DND-41 (cell line): ENCODE measurements around the gene HOOK2.

Source experiments
- ATAC-seq: fragments of 200-7000 bp; cut with Tn5 transposase; 3 replicates; pipeline ENCODE4 v1.9.1; 2021; ENCODE audit warnings: low read depth; ENCODE audit not compliant: insufficient read depth
- DNase-seq: peaks from one replicate; pipeline ENCODE4 v3.0.0-alpha.2; 2020
- H2AFZ ChIP-seq: 2 replicates; pipeline ENCODE4 v1.6.0; 2012; ENCODE audit warnings: low read depth, low read length
- H3K27ac ChIP-seq: 2 replicates; pipeline ENCODE4 v1.5.1; 2012; ENCODE audit warnings: low read length, inconsistent platforms
- H3K27me3 ChIP-seq: fragments of 200-600 bp; sonication (generic); 2 replicates; pipeline ENCODE4 v1.6.0; 2012; ENCODE audit warnings: low read length, mild to moderate bottlenecking, inconsistent platforms; ENCODE audit not compliant: insufficient read depth, poor library complexity
- H3K36me3 ChIP-seq: 2 replicates; pipeline ENCODE4 v1.5.1; 2012; ENCODE audit warnings: low read length, inconsistent platforms; ENCODE audit not compliant: insufficient read depth
- H3K4me1 ChIP-seq: 2 replicates; pipeline ENCODE4 v1.5.1; 2012; ENCODE audit warnings: mild to moderate bottlenecking, low read length; ENCODE audit not compliant: insufficient read depth
- H3K4me2 ChIP-seq: 2 replicates; pipeline ENCODE4 v1.6.0; 2012; ENCODE audit warnings: mild to moderate bottlenecking, moderate library complexity, low read length, inconsistent platforms; ENCODE audit not compliant: insufficient read depth
- H3K4me3 ChIP-seq, 2 experiments: fragments of 200-600 bp in 1 of 2; shearing (Covaris generic) in 1 of 2; 2 replicates each; pipeline ENCODE4 v1.5.1; 2012 to 2016; ENCODE audit warnings: inconsistent platforms in 2 of 2, low read length in 2 of 2, mild to moderate bottlenecking in 2 of 2, low read depth in 1 of 2, moderate library complexity in 1 of 2
- H3K79me2 ChIP-seq: 2 replicates; pipeline ENCODE4 v1.6.0; 2012; ENCODE audit warnings: low read length, inconsistent platforms; ENCODE audit not compliant: insufficient read depth
- H3K9ac ChIP-seq: 2 replicates; pipeline ENCODE4 v1.6.0; 2012; ENCODE audit warnings: low read depth, mild to moderate bottlenecking, inconsistent platforms, low read length, moderate library complexity
- H3K9me3 ChIP-seq: 2 replicates; pipeline ENCODE4 v1.5.1; 2012; ENCODE audit warnings: low read length, moderate library complexity, mild to moderate bottlenecking, inconsistent platforms; ENCODE audit not compliant: insufficient read depth, severe bottlenecking
- H4K20me1 ChIP-seq: 2 replicates; pipeline ENCODE4 v1.6.0; 2012; ENCODE audit warnings: low read length; ENCODE audit not compliant: insufficient read depth
- EZH2 ChIP-seq: IDR thresholded peaks from 3 replicates; pipeline ENCODE4 v1.6.1; 2012; ENCODE audit warnings: borderline replicate concordance, low read depth, mild to moderate bottlenecking, moderate library complexity, low read length, inconsistent platforms; ENCODE audit not compliant: severe bottlenecking
- TF ChIP-seq, protein P1 (sequence below): IDR thresholded peaks from 2 replicates; pipeline ENCODE4 v1.5.1; 2012; ENCODE audit warnings: borderline replicate concordance, low read length, moderate library complexity, mild to moderate bottlenecking; ENCODE audit not compliant: poor library complexity, severe bottlenecking; ENCODE audit errors: extremely low read depth

Gene HOOK2

DNA sequence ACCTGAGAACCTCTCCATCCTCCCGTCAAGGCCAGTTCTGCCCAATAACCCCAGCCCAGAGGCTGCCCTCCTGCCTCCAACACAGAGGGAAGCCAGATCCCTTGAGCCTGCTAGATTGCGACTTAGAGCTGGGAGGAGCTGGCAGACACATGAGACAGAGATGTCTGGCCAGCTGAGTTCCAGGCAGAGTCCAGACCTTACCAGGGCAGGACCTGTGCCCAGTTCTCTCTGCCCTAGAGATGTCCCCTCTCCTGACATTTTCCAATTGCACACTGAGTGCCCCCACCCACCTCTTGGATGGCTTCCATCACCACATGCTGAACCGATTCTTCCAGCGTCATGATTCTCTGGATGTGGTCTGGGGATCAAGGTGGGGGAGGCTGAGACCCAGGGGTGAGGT, 3.0 kb downstream of the HOOK2 start:
- no peak overlapping the region for H3K4me2 ChIP-seq

DNA sequence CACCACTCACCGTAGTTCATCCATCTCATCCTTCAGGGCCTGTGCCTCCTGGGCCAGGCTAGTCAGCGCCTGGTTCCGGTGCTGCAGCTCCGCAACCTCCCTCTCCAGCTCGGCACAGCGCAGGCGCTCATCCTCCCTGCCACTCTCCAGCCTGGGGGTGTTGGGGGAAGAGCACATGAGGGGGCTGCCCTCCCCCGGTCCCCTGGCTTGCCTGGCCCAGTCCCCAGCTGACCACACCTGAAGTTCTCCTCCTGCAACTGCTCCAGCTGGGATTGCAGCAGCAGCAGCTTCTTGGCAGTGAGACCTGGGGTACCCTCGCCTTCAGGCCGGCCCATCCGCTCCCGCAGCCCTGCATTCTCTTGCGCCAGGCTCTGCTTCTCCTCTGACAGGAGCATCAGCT, 4.4 kb downstream of the HOOK2 start:
- DNase-seq: no peak
- Histone ChIP-seq H3K27ac (no peak overlapping the region), H3K4me1 (peaks cover 14% of the 10 kb centered on the region), H3K9me3 (no peaks in the 10 kb centered on the region), H3K79me2 (no peaks in the 10 kb centered on the region), H4K20me1 (no peaks in the 10 kb centered on the region), H3K27me3 (no peaks in the 10 kb centered on the region), H3K9ac (no peak overlapping the region), H3K36me3 (no peaks in the 10 kb centered on the region), H2AFZ (no peak overlapping the region), H3K4me3 (no peak overlapping the region), H3K4me2 (no peak overlapping the region)
- no peak for TF ChIP-seq EZH2
- TF ChIP-seq, protein P1, sequence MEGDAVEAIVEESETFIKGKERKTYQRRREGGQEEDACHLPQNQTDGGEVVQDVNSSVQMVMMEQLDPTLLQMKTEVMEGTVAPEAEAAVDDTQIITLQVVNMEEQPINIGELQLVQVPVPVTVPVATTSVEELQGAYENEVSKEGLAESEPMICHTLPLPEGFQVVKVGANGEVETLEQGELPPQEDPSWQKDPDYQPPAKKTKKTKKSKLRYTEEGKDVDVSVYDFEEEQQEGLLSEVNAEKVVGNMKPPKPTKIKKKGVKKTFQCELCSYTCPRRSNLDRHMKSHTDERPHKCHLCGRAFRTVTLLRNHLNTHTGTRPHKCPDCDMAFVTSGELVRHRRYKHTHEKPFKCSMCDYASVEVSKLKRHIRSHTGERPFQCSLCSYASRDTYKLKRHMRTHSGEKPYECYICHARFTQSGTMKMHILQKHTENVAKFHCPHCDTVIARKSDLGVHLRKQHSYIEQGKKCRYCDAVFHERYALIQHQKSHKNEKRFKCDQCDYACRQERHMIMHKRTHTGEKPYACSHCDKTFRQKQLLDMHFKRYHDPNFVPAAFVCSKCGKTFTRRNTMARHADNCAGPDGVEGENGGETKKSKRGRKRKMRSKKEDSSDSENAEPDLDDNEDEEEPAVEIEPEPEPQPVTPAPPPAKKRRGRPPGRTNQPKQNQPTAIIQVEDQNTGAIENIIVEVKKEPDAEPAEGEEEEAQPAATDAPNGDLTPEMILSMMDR: no peak
- ATAC-seq: no peak

More for the DNA sequence above, 3.0 kb downstream of the HOOK2 start:
- Histone ChIP-seq H3K27me3 (no peaks in the 10 kb centered on the region), H3K4me3 (no peak overlapping the region), H4K20me1 (no peaks in the 10 kb centered on the region), H2AFZ (no peak overlapping the region), H3K27ac (no peak overlapping the region), H3K36me3 (no peaks in the 10 kb centered on the region), H3K79me2 (no peaks in the 10 kb centered on the region), H3K9me3 (no peaks in the 10 kb centered on the region), H3K9ac (no peak overlapping the region), H3K4me1 (peaks cover 19% of the 10 kb centered on the region)
- DNase-seq (no peak), ATAC-seq (no peak)
- no peak for TF ChIP-seq EZH2
- TF ChIP-seq, protein P1: no peak

DNA sequence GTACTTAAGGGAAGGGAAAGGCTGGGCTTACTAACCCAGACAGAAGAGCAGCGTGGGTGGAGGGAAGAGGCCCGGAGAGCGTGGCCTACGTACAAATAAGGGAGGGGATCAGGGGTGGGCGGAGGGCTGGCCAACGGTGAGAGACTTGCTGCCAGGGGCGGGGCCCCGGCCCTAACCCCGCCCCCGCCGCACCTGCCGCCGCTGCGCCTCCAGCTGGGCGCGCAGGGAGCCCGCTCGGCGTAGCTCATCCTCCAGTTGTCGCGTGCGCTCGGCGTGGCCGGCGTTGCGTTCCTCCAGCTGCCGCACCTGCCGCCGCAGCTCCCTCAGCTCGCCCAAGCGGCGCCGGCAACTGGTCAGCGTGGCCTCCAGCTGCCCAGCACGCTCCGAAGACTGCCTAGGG, 5.7 kb downstream of the HOOK2 start:
- Histone ChIP-seq H3K4me1 (peaks cover 11% of the 10 kb centered on the region), H2AFZ (no peak overlapping the region), H3K4me2 (no peak overlapping the region), H3K9ac (no peak overlapping the region), H4K20me1 (no peaks in the 10 kb centered on the region), H3K9me3 (no peaks in the 10 kb centered on the region), H3K27me3 (no peaks in the 10 kb centered on the region), H3K79me2 (no peaks in the 10 kb centered on the region), H3K4me3 (no peak overlapping the region), H3K36me3 (no peaks in the 10 kb centered on the region), H3K27ac (no peak overlapping the region)
- TF ChIP-seq, protein P1: no peak
- TF ChIP-seq EZH2: no peak
- ATAC-seq (no peak), DNase-seq (no peak)

DNA sequence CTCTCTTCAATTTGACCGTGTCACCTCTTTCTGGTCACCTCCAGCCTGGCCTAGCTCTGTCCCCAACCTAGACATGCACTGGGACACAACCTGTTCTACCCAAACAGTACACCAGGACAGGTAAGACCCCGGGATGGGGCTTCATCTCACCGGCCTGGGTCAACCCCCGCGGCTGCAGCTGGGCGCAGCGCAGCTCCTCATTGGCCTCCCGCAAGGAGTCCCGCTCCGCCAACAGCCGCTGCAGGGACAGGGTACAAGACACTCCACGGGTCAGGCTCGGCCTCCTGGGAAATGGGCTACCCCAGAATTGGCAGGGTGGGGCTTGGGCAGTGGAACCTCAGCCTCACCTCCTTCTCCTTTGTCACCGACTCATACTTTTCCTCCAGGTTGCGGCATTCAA, 7.7 kb downstream of the HOOK2 start:
- TF ChIP-seq, protein P1: no peak
- no peak for TF ChIP-seq EZH2
- no peak overlapping the region for H2AFZ ChIP-seq
- no peaks in the 10 kb centered on the region for H3K27me3 ChIP-seq
- H3K4me3 ChIP-seq: no peak overlapping the region
- no peaks in the 10 kb centered on the region for H3K9me3 ChIP-seq
- no peak for DNase-seq
- H3K4me2 ChIP-seq: no peak overlapping the region
- H3K79me2 ChIP-seq: no peaks in the 10 kb centered on the region
- no peaks in the 10 kb centered on the region for H3K36me3 ChIP-seq
- H4K20me1 ChIP-seq: no peaks in the 10 kb centered on the region
- no peak for ATAC-seq
- H3K27ac ChIP-seq: no peak overlapping the region
- peaks cover 9% of the 10 kb centered on the region for H3K4me1 ChIP-seq
- no peak overlapping the region for H3K9ac ChIP-seq
